IMR-90 (cell line): ENCODE data around the gene TOX3. TPM values are rescaled to one million over a fixed set of nuclear protein-coding genes. Genes with fewer than 3 reads are reported as not detected.

Experiments used
- ATAC-seq: fragments of 200-7000 bp; cut with Tn5 transposase; 2 replicates; pipeline ENCODE4 v1.9.1; 2020; ENCODE audit warnings: low read depth, mild to moderate bottlenecking, moderate library complexity
- BruUV-seq: library from RNA; stranded (reverse); fragments of 400-500 nt; replicated peaks from 2 replicates; lab custom pipeline; 2021; lab: Mats Ljungman, UMichigan
- CTCF ChIA-PET: fragments of 300-600 bp; formaldehyde crosslinking; extraction: SDS; loops from one replicate; lab custom pipeline; 2021; ENCODE audit warnings: antibody characterized with exemption; lab: Yijun Ruan, JAX
- POLR2A ChIA-PET: fragments of 300-600 bp; sonication (Branson Sonifier 250); formaldehyde crosslinking; loops from one replicate; lab custom pipeline; 2022; ENCODE audit warnings: antibody characterized with exemption; ENCODE audit not compliant: unreplicated experiment; lab: Charles Lee
- DNase-seq: peaks from one replicate; pipeline ENCODE4 v3.0.0; 2013
- H2AFZ ChIP-seq: replicated peaks from 2 replicates; pipeline ENCODE3; 2013; ENCODE audit warnings: low read length, mild to moderate bottlenecking; ENCODE audit not compliant: poor library complexity
- H2AK5ac ChIP-seq: 2 replicates; pipeline ENCODE4 v1.6.1; 2013; ENCODE audit warnings: low read depth, low read length, inconsistent platforms
- H2AK9ac ChIP-seq: replicated peaks from 2 replicates; pipeline ENCODE3; 2013; ENCODE audit warnings: mild to moderate bottlenecking, low read depth, low read length, moderate library complexity; ENCODE audit not compliant: poor library complexity
- H2BK120ac ChIP-seq: 2 replicates; pipeline ENCODE4 v1.6.1; 2013; ENCODE audit warnings: low read depth, low read length, inconsistent platforms
- H2BK15ac ChIP-seq: 3 replicates; pipeline ENCODE4 v1.6.1; 2013; ENCODE audit warnings: low read depth, low read length, inconsistent platforms
- H2BK20ac ChIP-seq: 2 replicates; pipeline ENCODE4 v1.6.1; 2013; ENCODE audit warnings: low read depth, mild to moderate bottlenecking, inconsistent platforms, low read length, moderate library complexity
- H2BK5ac ChIP-seq: 2 replicates; pipeline ENCODE4 v1.6.1; 2013; ENCODE audit warnings: mild to moderate bottlenecking, low read depth, low read length, inconsistent platforms; ENCODE audit not compliant: poor library complexity, severe bottlenecking
- H3K14ac ChIP-seq: replicated peaks from 2 replicates; pipeline ENCODE4 v1.6.1; 2013; ENCODE audit warnings: low read depth, low read length, inconsistent platforms
- H3K18ac ChIP-seq: 2 replicates; pipeline ENCODE4 v1.6.1; 2013; ENCODE audit warnings: low read depth, low read length, control low read depth
- H3K23ac ChIP-seq: 2 replicates; pipeline ENCODE4 v1.6.1; 2013; ENCODE audit warnings: low read depth, low read length, inconsistent platforms
- H3K27ac ChIP-seq: 2 replicates; pipeline ENCODE4 v1.5.1; 2013; ENCODE audit warnings: mild to moderate bottlenecking, control low read depth, low read length; ENCODE audit not compliant: insufficient read depth
- H3K27me3 ChIP-seq: 2 replicates; pipeline ENCODE4 v1.6.1; 2013; ENCODE audit warnings: low read length; ENCODE audit not compliant: control insufficient read depth, insufficient read depth
- H3K36me3 ChIP-seq: 2 replicates; pipeline ENCODE4 v1.6.1; 2013; ENCODE audit warnings: low read length, mixed read lengths; ENCODE audit not compliant: control insufficient read depth, insufficient read depth
- H3K4ac ChIP-seq: 2 replicates; pipeline ENCODE4 v1.6.1; 2013; ENCODE audit warnings: low read depth, low read length, inconsistent platforms
- H3K4me1 ChIP-seq: 2 replicates; pipeline ENCODE4 v1.6.1; 2013; ENCODE audit warnings: low read length, mixed read lengths; ENCODE audit not compliant: control insufficient read depth, insufficient read depth
- H3K4me2 ChIP-seq: 2 replicates; pipeline ENCODE4 v1.6.1; 2013; ENCODE audit warnings: low read depth, mild to moderate bottlenecking, control low read depth, low read length, moderate library complexity
- H3K4me3 ChIP-seq: 2 replicates; pipeline ENCODE4 v1.5.1; 2013; ENCODE audit warnings: low read depth, mild to moderate bottlenecking, control low read depth, low read length, moderate library complexity; ENCODE audit not compliant: insufficient read depth
- H3K56ac ChIP-seq: 2 replicates; pipeline ENCODE4 v1.6.1; 2013; ENCODE audit warnings: low read length, inconsistent platforms; ENCODE audit not compliant: insufficient read depth; ENCODE audit errors: extremely low read depth
- H3K79me1 ChIP-seq, 2 experiments: 2 replicates each; pipeline ENCODE4 v1.6.1; 2013; ENCODE audit warnings: low read length in 2 of 2, inconsistent platforms in 1 of 2, low read depth in 1 of 2
- H3K9ac ChIP-seq: 2 replicates; pipeline ENCODE4 v1.6.1; 2013; ENCODE audit warnings: low read depth, low read length, control low read depth
- H3K9me1 ChIP-seq: 2 replicates; pipeline ENCODE4 v1.6.1; 2013; ENCODE audit warnings: low read length, inconsistent platforms; ENCODE audit not compliant: insufficient read depth
- H3K9me3 ChIP-seq: 2 replicates; pipeline ENCODE4 v1.6.1; 2013; ENCODE audit warnings: low read length; ENCODE audit not compliant: control insufficient read depth, insufficient read depth
- H4K20me1 ChIP-seq: 2 replicates; pipeline ENCODE4 v1.6.1; 2013; ENCODE audit warnings: low read length, inconsistent platforms; ENCODE audit not compliant: insufficient read depth
- H4K5ac ChIP-seq: 2 replicates; pipeline ENCODE4 v1.6.1; 2013; ENCODE audit warnings: mild to moderate bottlenecking, low read depth, low read length, control low read depth
- H4K8ac ChIP-seq, 2 experiments: 2 replicates each; pipeline ENCODE4 v1.6.1; 2013; ENCODE audit warnings: low read depth in 2 of 2, low read length in 2 of 2, control low read depth in 1 of 2, inconsistent platforms in 1 of 2
- H4K91ac ChIP-seq: 2 replicates; pipeline ENCODE4 v1.6.1; 2013; ENCODE audit warnings: low read depth, low read length, inconsistent platforms; ENCODE audit not compliant: insufficient read depth
- CTCF ChIP-seq: conservative IDR thresholded peaks from 2 replicates; pipeline ENCODE4 v1.5.1; 2012; ENCODE audit warnings: mild to moderate bottlenecking, low read depth, low read length, improper control_type of control experiment
- ELK1 ChIP-seq: fragments of 150-350 bp; IDR thresholded peaks from 2 replicates; pipeline ENCODE4 v1.6.1; 2016; ENCODE audit warnings: low read depth, mild to moderate bottlenecking, low read length, moderate library complexity, borderline replicate concordance
- FOS ChIP-seq: fragments of 150-350 bp; IDR thresholded peaks from 2 replicates; pipeline ENCODE4 v1.6.1; 2016; ENCODE audit warnings: low read depth, low read length
- NFE2L2 ChIP-seq: fragments of 150-350 bp; IDR thresholded peaks from 2 replicates; pipeline ENCODE4 v1.6.1; 2016; ENCODE audit warnings: low read depth, mild to moderate bottlenecking, low read length
- WGBS, 2 experiments: methylation state at CpG; one replicate each; pipeline versions ENCODE4 v1.1.5 to v1.1.7; 2013; ENCODE audit warnings: missing lambda C conversion rate in 2 of 2; ENCODE audit not compliant: insufficient read length in 1 of 2; ENCODE audit errors: extremely low coverage in 2 of 2; 5-methylcytosine and 5-hydroxymethylcytosine counted together
- dilution Hi-C: fragments of 300-500 bp; cut with HindIII; formaldehyde crosslinking; loops from one replicate; pipeline ENCODE4 v1.14.3; 2018; ENCODE audit warnings: low sequenced_read_pairs; ENCODE audit not compliant: unreplicated experiment
- in situ Hi-C: fragments of 300-500 bp; cut with MboI; formaldehyde crosslinking; loops from 3 replicates; pipeline ENCODE4 v1.14.3; 2019; ENCODE audit warnings: low sequenced_read_pairs, inconsistent platforms, mixed read lengths
- intact Hi-C: fragments of 100-400 bp; cut with micrococcal nuclease; formaldehyde crosslinking; loops from 2 replicates; pipeline ENCODE4 v1.10.0; 2022
- polyA plus RNA-seq, 3 experiments: library from polyadenylated mRNA; depleted of rRNA; stranded (reverse); fragments of >200 nt; gene quantifications; 2 replicates each; pipeline ENCODE4 v1.2.3, GENCODE V29; 2012; ENCODE audit warnings: low replicate concordance in 1 of 3
- total RNA-seq: library from RNA; depleted of rRNA; stranded (reverse); fragments of >200 nt; gene quantifications from 2 replicates; pipeline ENCODE4 v1.2.3, GENCODE V29; 2012

The TOX3 gene
- total and polyA plus RNA-seq, 2 of the 4 experiments (the other 2 are of a cell fraction) = not detected

- DNase-seq = no peak
- TF ChIP-seq FOS (no peak), CTCF (no peak), NFE2L2 (no peak), ELK1 (no peak)
- Histone ChIP-seq H2AFZ (no peak overlapping the region), H3K36me3 (no peaks in the 10 kb centered on the region), H3K14ac (no peak overlapping the region), H3K4ac (no peak overlapping the region), H4K91ac (no peak overlapping the region), H4K5ac (no peak overlapping the region), H2BK20ac (no peak overlapping the region), H3K79me1 (no peaks in the 10 kb centered on the region), H4K20me1 (no peaks in the 10 kb centered on the region), H3K27ac (no peak overlapping the region), H3K4me2 (no peak overlapping the region), H3K9me1 (no peaks in the 10 kb centered on the region), H3K4me3 (no peak overlapping the region), H2AK5ac (no peak overlapping the region), H3K56ac (no peak overlapping the region), H2BK15ac (no peak overlapping the region), H4K8ac (no peak overlapping the region), H3K23ac (no peak overlapping the region), H2BK120ac (no peak overlapping the region), H3K4me1 (no peaks in the 10 kb centered on the region), H2BK5ac (no peak overlapping the region), H3K27me3 (no peaks in the 10 kb centered on the region), H3K9ac (no peak overlapping the region), H2AK9ac (no peak overlapping the region), H3K18ac (no peak overlapping the region), H3K9me3 (peaks cover 5% of the 10 kb centered on the region; the same call in 1 of the 2 replicates)
- POLR2A ChIA-PET = no interaction called here
- in situ Hi-C loops = no loop called here
- CTCF ChIA-PET = no interaction called here
- WGBS, 2 experiments = no CpG with 5 or more reads among the region's 1 CpG
- BruUV-seq = no TSS peak
- intact Hi-C loops = no loop called here
- ATAC-seq = no peak
- dilution Hi-C loops = no loop called here
These were observed 157.9 kb downstream of the TOX3 start for GRCh38 chr16:52389045-52389444.
